Sigmoid colon (tissue), 7 donors: ENCODE data around the gene CD81. TPM values are rescaled to one million over a fixed set of nuclear protein-coding genes. Genes with fewer than 3 reads are reported as not detected.
A peak's percentile ranks its signal among the peaks of the same experiment; 100 is the strongest.

ENCODE experiments used
- DNase-seq: peaks from one replicate; pipeline ENCODE4 v3.0.0-alpha.2; 2019
- H3K27ac ChIP-seq, 4 donors: fragments of 200-600 bp; sonication (generic); one replicate each; pipeline ENCODE4 v1.5.1; 2016 to 2019; ENCODE audit warnings: mild to moderate bottlenecking in 1 of 4
- H3K27me3 ChIP-seq, 3 donors: fragments of 200-600 bp; sonication (generic); one replicate each; pipeline ENCODE4 v1.5.1; 2019; ENCODE audit warnings: mild to moderate bottlenecking in 1 of 3
- H3K36me3 ChIP-seq, 4 donors: fragments of 200-600 bp; sonication (generic); one replicate each; pipeline ENCODE4 v1.5.1; 2016 to 2019
- H3K4me1 ChIP-seq, 4 donors: fragments of 200-600 bp; sonication (generic); one replicate each; pipeline ENCODE4 v1.5.1; 2017 to 2019
- H3K4me3 ChIP-seq, 4 donors: fragments of 200-600 bp; sonication (generic); one replicate each; pipeline ENCODE4 v1.5.1; 2017 to 2019; ENCODE audit warnings: mild to moderate bottlenecking in 2 of 4, moderate library complexity in 1 of 4
- H3K9me3 ChIP-seq, 4 donors: fragments of 200-600 bp in 3 of 4; sonication (generic) in 3 of 4; one replicate each; pipeline versions ENCODE4 v1.5.1 to v1.6.1; 2013 to 2019
- CTCF ChIP-seq, 4 experiments: fragments of 450-650 bp in 3 of 4; fragments of 200-600 bp in 1 of 4; IDR thresholded peaks; one replicate each; pipeline ENCODE4 v1.5.1; 2016 to 2019; ENCODE audit warnings: antibody characterized with exemption in 4 of 4, mild to moderate bottlenecking in 3 of 4, moderate library complexity in 2 of 4
- EP300 ChIP-seq, 4 donors: sonication (generic); formaldehyde crosslinking; IDR thresholded peaks; one replicate each; pipeline ENCODE4 v1.6.1; 2017; ENCODE audit warnings: antibody characterized with exemption in 4 of 4
- POLR2A ChIP-seq, 2 donors: fragments of 450-650 bp; IDR thresholded peaks; one replicate each; pipeline ENCODE4 v1.6.1; 2016; ENCODE audit warnings: antibody characterized with exemption in 2 of 2, mild to moderate bottlenecking in 2 of 2, moderate library complexity in 2 of 2
- POLR2AphosphoS5 ChIP-seq, 4 donors: sonication (generic); formaldehyde crosslinking; IDR thresholded peaks; one replicate each; pipeline ENCODE4 v1.6.1; 2017; ENCODE audit warnings: antibody characterized with exemption in 4 of 4
- WGBS, 2 donors: extraction: QIAGEN DNeasy Blood & Tissue Kit; methylation state at CpG; one replicate each; pipeline ENCODE4 v1.1.7; 2013; 5-methylcytosine and 5-hydroxymethylcytosine counted together
- intact Hi-C: fragments of 100-400 bp; cut with DNase I; formaldehyde crosslinking; loops from one replicate; pipeline ENCODE4 v1.15.1; 2023
- polyA plus RNA-seq, 3 donors: library from polyadenylated mRNA; stranded (reverse); fragments of 200-250 nt; gene quantifications; one replicate each; pipeline ENCODE4 v1.2.3, GENCODE V29; 2013
- total RNA-seq, 4 donors: library from RNA; depleted of rRNA; stranded (reverse); fragments of >200 nt; gene quantifications; one replicate each; pipeline ENCODE4 v1.1.0, GENCODE V29; 2016
- donor health status: healthy with polysubstance abuse.
- donor health status: Bipolar disorder and iron deficiency.
- donor health status: healthy.

Gene CD81
- total and polyA plus RNA-seq, 7 donors, result 67.9 to 625 (median 401) TPM

DNA sequence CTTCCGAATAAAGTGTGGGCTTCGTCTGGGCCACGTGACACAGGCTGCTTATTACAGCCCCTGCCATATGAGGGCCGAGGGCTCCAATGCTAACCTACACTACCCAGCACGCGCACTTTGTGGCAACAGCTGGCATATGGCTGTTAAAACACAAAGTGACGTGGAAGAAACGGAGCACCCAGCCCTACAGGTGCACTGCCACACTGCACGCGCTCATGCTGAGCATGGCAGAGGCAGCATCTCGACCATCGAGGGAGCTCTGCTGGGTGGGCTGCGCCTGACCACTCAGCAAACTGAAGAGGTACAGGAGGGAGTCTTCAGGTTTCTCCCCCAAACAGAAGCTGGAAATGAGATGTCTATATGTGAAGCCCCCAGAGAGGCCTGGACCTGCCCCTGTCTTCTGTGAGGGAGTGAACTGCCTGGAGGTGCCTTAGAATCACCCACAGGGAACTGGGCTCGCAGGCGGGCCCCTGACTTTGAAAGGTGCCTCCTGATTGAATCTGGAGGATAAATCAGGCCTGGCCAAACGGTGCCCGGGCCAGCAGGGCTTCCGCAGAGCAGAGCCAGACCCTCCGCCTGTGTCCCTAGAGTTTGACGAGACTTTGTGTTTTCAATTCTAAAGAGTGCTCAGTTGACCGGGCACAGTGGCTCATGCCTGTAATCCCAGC, 41.7 kb downstream of the CD81 start:
- H3K9me3 ChIP-seq, result no peaks in the 10 kb centered on the region
- DNase-seq, result no peak
- 46 to 74% methylated on average over 21 of the region's 21 CpGs for WGBS, 2 donors
- intact Hi-C loops, result no loop called here
- TF ChIP-seq EP300 (IDR thresholded peaks at IDR 0.05) (no peak), POLR2AphosphoS5 (IDR thresholded peaks at IDR 0.05) (no peak), POLR2A (IDR thresholded peaks at IDR 0.05) (no peak), CTCF (IDR thresholded peaks at IDR 0.05) (no peak)
- peaks cover 0 to 19% (median 12%) of the 10 kb centered on the region in 4 donors for H3K4me1 ChIP-seq
- no peak overlapping the region for H3K27ac ChIP-seq
- H3K27me3 ChIP-seq, result peaks cover 0 to 5% (median 0%) of the 10 kb centered on the region in 3 donors
- no peaks in the 10 kb centered on the region for H3K36me3 ChIP-seq
- no peak overlapping the region for H3K4me3 ChIP-seq

GRCh38 chr11:2419638-2420501, 42.8 kb downstream of the CD81 start:
- no peak for TF ChIP-seq POLR2AphosphoS5 (IDR thresholded peaks at IDR 0.05)
- peak; percentile 67 to 86 (median 82) for TF ChIP-seq CTCF (IDR thresholded peaks at IDR 0.05)
- 13 to 54% methylated on average over 36 of the region's 36 CpGs for WGBS, 2 donors
- peak overlapping the region in 3 of 4 donors; percentile 17 to 63 (median 47) for H3K27ac ChIP-seq
- H3K9me3 ChIP-seq, result no peaks in the 10 kb centered on the region
- intact Hi-C loops, result loop anchor here (1.0 to 5.0 kb wide), 4 partner anchors 43 to 472 kb away; partner anchors contain the start of gene CD81
- H3K36me3 ChIP-seq, result no peaks in the 10 kb centered on the region
- peaks cover 0 to 19% (median 12%) of the 10 kb centered on the region in 4 donors for H3K4me1 ChIP-seq
- no peak overlapping the region for H3K4me3 ChIP-seq
- H3K27me3 ChIP-seq, result peaks cover 0 to 5% (median 0%) of the 10 kb centered on the region in 3 donors
- DNase-seq, result peak; percentile 89

DNA sequence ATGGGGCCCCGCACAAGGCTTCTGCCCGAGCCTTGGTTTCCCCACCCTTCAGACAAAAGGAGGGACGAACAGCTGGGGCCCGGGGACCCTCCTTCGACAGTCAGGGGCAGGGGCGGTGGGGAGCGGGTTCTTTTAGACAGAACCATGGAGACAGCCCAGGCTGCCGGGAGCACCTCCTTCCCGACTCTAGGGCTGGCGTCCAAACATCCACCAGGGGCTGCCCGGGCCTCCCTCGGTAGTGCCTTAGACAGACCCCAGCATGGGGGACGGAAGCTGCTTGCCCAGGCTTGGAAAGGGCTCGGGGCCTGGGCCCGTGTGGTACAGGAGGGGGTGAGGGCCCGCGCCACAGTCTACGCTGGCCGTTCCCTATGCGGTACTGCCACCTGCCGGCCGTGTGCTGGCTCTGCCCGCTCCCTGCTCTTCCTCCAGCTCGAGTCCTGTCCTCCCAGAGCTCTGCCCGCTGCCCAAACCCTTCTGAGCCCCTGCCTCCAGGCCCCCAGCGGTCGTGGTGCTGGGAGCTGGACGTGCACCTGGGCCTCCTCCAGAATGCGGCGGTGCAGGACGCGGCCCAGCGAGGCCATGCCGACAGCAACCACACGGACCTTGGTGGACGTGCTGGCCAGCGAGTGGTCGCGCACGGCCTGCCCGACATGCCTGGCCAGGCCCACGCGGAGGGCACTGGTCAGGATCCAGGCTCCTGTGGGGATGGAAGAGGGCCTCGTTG, 43.6 kb downstream of the CD81 start:
- WGBS, 2 donors, result 8 to 30% methylated on average over 44 of the region's 44 CpGs
- Histone ChIP-seq H3K4me3 (no peak overlapping the region), H3K27me3 (peaks cover 0 to 5% (median 0%) of the 10 kb centered on the region in 3 donors), H3K4me1 (peaks cover 0 to 19% (median 12%) of the 10 kb centered on the region in 4 donors), H3K36me3 (no peaks in the 10 kb centered on the region), H3K27ac (peak overlapping the region in 2 of 4 donors; percentile 47 to 63), H3K9me3 (no peaks in the 10 kb centered on the region)
- DNase-seq, result peak; percentile 87
- intact Hi-C loops, result loop anchor here (1.0 to 5.0 kb wide), 4 partner anchors 44 to 472 kb away; partner anchors contain the start of gene CD81
- TF ChIP-seq POLR2A (IDR thresholded peaks at IDR 0.05) (no peak), EP300 (IDR thresholded peaks at IDR 0.05) (no peak), CTCF (IDR thresholded peaks at IDR 0.05) (peak; percentile 94 to 96 (median 96))

DNA sequence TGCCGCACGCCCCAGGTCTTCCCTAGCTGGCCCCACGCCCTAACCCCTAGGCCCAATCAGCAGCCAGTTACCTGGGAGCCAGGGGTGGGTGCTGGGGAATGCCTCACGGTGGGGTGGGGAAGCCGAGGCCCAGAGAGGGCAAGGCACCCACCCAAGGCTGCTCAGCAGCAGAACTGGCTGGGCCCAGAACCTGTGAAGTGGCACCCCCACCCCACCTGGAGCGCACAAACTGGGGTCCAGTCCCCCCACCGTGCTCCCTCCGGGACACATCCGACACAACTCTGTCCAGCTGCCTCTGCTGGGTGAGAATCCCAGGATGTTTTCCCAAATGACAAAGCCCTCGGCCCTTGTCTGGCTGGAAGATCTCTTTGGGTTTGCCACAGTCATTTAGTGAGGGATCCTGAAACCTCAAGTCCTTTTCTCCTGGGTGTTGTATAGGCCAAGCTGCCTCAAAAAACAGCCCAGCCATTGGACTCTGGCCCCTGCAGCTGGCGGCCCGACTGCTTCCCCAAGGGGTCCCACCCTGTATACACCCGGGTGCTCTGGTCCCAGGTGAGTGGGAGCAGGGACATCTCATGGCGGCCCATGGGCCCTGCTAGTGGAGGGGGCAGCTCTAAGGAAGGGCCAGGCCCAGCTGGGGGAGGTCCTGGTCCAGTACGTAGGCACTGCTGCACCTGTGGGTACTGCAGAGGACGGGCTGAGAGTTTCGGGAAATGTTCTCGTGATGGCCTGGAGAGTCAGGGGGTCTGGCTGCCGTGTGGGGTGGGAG, 44.3 kb downstream of the CD81 start:
- no peak for TF ChIP-seq POLR2AphosphoS5 (IDR thresholded peaks at IDR 0.05)
- no peak for TF ChIP-seq EP300 (IDR thresholded peaks at IDR 0.05)
- TF ChIP-seq POLR2A (IDR thresholded peaks at IDR 0.05), result no peak
- TF ChIP-seq CTCF (IDR thresholded peaks at IDR 0.05), result no peak
- DNase-seq, result no peak
- intact Hi-C loops, result loop anchor here (2.0 to 5.0 kb wide), 2 partner anchors 45 to 471 kb away; partner anchors contain the start of gene CD81

More for the DNA sequence above, 44.3 kb downstream of the CD81 start:
- Histone ChIP-seq H3K36me3 (no peaks in the 10 kb centered on the region), H3K27ac (no peak overlapping the region), H3K27me3 (peaks cover 0 to 5% (median 0%) of the 10 kb centered on the region in 3 donors), H3K4me3 (no peak overlapping the region), H3K4me1 (peaks cover 0 to 19% (median 12%) of the 10 kb centered on the region in 4 donors), H3K9me3 (no peaks in the 10 kb centered on the region)
- WGBS, 2 donors, result 29 to 69% methylated on average over 19 of the region's 19 CpGs
